Measurements from ENCODE around the gene ATP10D.
"Not testable (repeated sequence)": the region's sequence is repeated elsewhere in the genome, so short reads cannot be mapped to it uniquely, and the experiment has no call there.

Gene ATP10D

GRCh38 chr4:47533689-47534347 is 48.7 kb downstream of the ATP10D start:
- H3K4me3 ChIP-seq (ENCODE audit: low read length): no peak overlapping the region
- TF ChIP-seq CTCF (conservative IDR thresholded peaks at IDR 0.05; ENCODE audit: low read depth, low read length): no peak
- no peak for DNase-seq (ENCODE audit: low read depth)

- H3K4me3 ChIP-seq (ENCODE audit: low read length): no peak overlapping the region
- TF ChIP-seq CTCF (conservative IDR thresholded peaks at IDR 0.05; ENCODE audit: low read depth, low read length): no peak
- no peak for DNase-seq (ENCODE audit: low read depth)
These were observed 49.7 kb downstream of the ATP10D start for GRCh38 chr4:47534772-47535171.

- DNase-seq (ENCODE audit: low read depth): no peak
- no peak for TF ChIP-seq CTCF (conservative IDR thresholded peaks at IDR 0.05; ENCODE audit: low read depth, low read length)
- H3K4me3 ChIP-seq (ENCODE audit: low read length): no peak overlapping the region
These were observed 50.6 kb downstream of the ATP10D start for GRCh38 chr4:47535567-47536147.

- no peak for TF ChIP-seq CTCF (conservative IDR thresholded peaks at IDR 0.05; ENCODE audit: low read depth, low read length)
These were observed 51.9 kb downstream of the ATP10D start for GRCh38 chr4:47536966-47537365.

GRCh38 chr4:47538111-47538824 is 53.2 kb downstream of the ATP10D start:
- no peak for TF ChIP-seq CTCF (conservative IDR thresholded peaks at IDR 0.05; ENCODE audit: low read depth, low read length)
- no peak for DNase-seq (ENCODE audit: low read depth)
- H3K4me3 ChIP-seq (ENCODE audit: low read length): no peak overlapping the region

More at GRCh38 chr4:47536966-47537365, 51.9 kb downstream of the ATP10D start:
- H3K4me3 ChIP-seq (ENCODE audit: low read length): no peak overlapping the region
- no peak for DNase-seq (ENCODE audit: low read depth)

GRCh38 chr4:47538825-47539154 is 53.7 kb downstream of the ATP10D start:
- TF ChIP-seq CTCF (conservative IDR thresholded peaks at IDR 0.05; ENCODE audit: low read depth, low read length): no peak
- H3K4me3 ChIP-seq (ENCODE audit: low read length): no peak overlapping the region
- DNase-seq (ENCODE audit: low read depth): no peak

GRCh38 chr4:47542640-47543039 is 57.6 kb downstream of the ATP10D start:
- H3K4me3 ChIP-seq (ENCODE audit: low read length); DNase-seq (ENCODE audit: low read depth): not testable (repeated sequence)
